Stimulated activated CD4-positive, alpha-beta T cell treated with anti-CD3 and anti-CD28 coated beads, Interleukin-4, amount 100 ng/mL, for 24 hours (primary cell): ENCODE data around the gene ADAMTS14.

ENCODE experiments used
- DNase-seq: peaks from one replicate; pipeline ENCODE4 v3.0.0-alpha.2; 2020

ADAMTS14 gene

DNA sequence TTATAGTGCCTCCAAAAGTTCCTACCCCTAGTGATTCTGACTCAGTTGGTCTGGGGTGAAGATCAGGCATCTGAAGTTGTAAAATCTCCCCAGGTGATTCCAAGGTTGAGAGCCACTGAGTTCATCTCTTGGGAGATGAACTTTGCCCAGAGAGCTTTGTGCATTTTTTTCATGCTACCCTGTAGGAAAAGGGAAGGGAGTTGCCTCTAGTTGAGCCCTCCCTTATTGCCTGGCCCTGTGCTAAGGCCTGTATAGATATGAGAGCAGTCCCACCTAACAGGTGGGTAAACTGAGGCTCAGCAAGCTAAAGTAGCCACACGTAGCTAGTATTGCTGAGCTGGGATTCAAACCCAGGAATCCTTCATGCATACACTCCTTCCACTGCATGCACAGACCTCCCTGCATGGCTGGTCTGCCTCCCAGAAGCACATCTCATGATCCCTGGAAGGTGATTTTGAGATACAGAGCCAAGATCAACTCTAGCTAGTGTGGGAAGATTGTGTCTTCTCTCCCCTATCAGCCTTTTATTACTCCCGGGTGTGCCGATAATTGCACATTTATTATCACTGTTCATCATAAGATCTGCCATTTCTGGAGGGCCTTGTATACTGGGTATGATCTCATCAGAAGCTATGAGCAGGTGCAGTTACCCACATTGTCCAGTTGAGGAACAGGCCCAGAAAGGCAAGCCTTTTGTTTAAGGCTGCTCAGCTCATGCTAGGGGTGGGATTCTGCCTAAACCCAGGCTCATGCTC is 65.9 kb downstream of the ADAMTS14 start:
- no peak for DNase-seq

DNA sequence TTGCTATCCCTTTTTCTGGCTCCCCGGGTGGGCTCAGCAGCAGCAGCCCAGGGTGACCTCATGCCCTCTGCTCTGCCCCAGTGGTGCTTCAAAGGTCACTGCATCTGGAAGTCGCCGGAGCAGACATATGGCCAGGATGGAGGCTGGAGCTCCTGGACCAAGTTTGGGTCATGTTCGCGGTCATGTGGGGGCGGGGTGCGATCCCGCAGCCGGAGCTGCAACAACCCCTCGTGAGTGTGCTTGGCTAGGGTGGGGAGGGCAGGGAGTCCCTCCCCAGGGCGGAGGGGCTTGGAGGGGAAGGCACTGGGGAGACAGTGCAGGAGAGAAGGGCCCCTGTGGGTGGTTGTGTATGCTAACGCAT is 66.4 kb downstream of the ADAMTS14 start:
- DNase-seq, result no peak

DNA sequence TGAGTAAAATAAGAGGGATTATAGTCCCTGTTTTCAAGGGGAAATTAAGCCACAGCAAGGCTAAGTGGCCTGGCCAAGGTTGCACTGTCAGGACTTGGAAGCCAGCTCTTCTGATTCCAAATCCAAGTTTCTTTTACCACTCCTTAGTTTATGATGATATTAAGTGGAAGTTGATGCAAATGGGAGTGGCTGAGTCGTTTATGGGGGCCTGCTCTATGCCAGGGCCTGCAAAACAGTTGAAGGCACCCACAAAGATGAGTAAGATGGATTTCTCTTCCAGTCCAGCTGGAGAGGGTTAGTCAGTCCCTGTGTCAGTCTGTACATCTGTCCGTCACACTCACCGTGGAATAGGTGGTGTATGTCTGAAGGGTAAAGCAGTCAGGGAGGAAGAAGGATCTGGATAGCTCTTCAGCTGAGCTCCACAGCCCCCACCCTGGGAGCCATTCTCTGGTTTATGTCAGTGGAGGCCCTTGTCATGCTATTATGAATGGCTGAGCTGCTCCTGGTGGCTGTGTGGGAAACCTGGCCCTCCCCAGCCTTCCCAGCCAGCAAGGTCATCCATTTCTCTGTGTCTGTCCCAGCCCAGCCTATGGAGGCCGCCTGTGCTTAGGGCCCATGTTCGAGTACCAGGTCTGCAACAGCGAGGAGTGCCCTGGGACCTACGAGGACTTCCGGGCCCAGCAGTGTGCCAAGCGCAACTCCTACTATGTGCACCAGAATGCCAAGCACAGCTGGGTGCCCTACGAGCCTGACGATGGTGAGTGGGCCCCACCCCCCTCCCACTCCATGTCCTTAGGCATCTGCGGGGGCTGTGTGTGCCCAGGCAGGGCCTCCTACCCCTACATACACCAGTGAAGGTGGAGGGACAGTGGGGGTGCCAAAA is 68.3 kb downstream of the ADAMTS14 start:
- DNase-seq, result no peak

DNA sequence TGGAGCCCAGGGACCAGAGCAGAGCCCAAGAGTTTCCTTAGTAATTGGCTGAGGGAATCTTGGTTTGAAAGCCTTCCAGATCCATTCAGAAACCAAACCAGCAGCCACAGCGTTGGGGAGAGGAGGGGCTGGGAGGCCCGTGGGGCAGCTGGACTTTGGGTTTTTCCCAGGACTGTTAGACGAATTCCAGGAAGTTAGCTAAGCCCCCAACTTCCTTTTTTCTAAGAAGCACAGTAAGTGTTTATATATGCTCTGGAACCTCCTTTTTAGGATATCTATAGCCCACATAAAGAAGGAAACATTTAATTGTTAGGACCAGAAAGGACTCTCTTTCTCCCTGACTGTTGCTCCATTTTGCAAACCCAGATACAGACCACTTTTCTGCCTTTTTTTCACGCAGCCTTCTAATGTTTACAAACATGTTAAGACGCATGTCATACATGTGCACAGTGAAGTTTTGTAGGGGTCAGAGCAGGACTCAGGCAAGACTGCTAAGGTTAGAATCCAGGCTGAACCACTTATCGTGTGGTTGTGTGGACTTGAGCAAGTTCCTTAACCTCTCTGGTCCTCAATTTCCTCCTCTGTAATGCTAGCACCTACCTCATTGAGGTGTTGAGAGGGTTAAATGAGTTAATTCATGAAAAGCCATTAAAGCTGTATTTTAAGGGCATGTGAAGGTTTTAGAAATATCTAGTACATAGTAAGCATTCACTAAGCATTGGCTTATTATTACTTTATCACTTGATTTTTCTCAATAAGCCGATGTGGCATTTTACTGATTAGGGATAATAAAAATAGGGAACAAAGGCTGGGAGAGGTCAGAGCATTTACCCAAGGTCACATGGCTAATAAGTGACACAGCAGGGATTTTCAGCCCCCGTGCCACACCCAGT is 70.5 kb downstream of the ADAMTS14 start:
- no peak for DNase-seq

DNA sequence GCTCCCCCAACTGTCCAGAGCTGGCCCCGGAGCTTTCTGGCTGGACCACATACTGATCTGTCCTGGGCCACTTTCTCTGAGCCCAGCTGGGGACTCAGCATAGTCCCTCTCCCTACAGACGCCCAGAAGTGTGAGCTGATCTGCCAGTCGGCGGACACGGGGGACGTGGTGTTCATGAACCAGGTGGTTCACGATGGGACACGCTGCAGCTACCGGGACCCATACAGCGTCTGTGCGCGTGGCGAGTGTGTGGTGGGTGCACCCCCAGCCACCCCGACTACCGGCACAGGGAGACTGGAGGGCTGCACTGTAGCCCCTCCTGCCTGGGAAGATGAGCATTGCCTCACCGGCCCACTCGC is 71.1 kb downstream of the ADAMTS14 start:
- DNase-seq, result no peak

DNA sequence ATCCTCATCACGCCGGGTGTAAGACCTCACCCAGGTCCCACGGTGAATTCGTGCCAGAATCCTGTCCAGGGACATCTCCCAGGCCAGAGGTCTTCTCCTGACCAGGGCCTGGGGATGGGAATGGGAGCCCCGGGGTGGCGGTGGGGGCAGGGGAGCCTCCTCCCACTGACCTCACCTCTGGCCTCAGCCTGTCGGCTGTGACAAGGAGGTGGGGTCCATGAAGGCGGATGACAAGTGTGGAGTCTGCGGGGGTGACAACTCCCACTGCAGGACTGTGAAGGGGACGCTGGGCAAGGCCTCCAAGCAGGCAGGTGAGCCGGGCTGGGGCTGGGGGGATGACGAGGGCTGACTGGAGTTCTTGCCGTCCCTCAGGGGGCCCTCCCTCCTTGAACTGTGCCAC is 71.6 kb downstream of the ADAMTS14 start:
- DNase-seq, result no peak

DNA sequence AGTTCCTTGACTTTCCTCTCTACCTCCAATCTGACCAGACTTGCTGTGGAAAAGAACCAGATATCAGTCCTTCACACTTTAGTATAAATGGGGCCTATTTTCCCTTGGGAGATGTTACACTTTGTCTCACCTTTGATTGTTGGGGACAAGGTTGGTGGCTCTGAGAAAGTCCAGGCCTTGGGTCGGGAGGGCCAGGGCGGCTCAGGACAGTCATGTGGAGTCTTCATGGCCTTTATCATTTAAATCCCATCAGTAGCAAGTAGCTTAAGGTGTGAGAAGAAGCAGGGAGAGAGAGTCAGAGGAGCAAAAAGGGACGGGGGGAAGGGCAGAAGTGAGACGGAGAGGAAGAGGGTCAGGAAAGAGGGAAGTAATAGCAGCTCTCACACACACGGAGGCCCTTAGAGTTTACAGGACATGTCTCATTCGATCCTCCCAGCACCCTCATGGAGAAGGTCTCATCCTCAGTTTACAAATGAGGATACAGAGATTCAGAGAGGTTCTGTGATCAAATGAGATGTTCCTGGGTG is 72.4 kb downstream of the ADAMTS14 start:
- no peak for DNase-seq

DNA sequence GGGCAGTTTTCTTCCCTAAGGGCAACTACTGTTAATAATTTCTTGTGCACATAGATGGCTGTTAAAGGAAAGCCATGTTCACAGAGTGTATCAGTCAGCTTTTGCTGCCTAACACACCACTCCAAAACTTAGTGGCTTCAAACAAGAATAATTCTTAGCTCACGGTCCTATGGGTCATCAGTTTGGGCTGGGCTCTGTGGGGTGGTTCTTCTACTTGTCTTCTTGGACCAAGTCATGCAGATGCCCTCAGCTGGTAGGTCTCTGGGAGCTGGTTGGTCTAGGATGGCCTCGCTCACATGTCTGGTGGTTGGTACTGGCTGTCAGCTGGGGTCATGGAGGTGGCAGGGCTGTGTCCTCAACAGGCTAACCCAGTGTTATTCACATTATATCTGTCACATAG is 73.2 kb downstream of the ADAMTS14 start:
- DNase-seq, result no peak

DNA sequence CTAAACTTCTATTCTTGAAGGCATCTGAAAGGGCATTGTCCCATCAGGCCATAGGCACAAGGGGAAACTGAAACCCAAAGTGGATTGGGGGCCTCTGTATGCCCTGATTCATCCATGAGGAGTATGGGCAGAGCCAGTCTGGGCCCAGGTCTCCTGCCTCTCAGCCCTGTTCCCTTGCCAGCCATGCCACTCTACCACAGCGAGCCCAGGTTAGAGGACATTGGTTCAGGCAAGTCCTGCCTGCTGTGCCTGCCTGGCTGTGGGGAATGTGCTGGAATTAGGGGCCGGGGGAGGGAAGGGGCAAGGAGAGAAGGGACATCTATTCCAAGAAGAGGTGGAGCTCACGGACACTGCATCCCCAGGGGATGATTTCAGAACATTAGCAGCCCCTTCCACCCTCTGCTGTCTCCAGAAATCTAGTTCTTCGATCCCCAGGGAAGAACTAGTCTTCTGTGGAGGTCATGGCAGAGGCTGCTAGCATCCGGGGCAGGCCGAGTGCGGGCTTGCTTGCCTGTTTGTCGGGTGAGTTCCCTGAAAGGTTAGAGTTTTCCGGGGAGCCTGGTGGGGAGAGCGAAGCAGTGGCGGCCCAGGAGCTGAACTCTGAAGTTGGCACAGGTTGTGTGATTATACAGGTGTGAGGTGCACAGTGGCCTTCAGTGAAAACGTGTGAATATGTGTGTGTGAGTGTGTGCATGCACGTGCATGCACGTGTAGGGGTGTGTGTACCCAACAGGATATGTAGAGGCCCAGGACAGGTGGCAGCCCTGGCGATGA is 75.1 kb downstream of the ADAMTS14 start:
- no peak for DNase-seq

DNA sequence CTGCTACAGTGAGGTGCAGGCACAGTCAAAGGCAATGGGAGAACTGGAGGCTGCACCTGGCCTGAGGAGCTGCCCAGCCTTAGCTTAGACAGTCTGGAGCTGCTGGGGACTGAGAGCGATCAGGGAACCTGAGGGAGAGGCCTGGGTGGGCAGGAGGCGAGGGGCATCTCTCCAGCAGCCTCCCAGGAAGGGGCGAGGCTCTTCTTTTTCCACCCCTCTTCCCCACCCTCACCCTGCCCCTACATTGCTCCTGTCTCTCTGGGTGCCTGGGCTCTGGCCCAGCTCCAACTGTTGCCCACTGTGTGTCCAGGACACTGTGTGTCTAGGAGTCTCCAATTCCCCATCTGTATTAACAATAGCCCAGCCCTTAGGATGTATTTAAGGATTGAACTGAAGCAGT is 76.0 kb downstream of the ADAMTS14 start:
- no peak for DNase-seq

DNA sequence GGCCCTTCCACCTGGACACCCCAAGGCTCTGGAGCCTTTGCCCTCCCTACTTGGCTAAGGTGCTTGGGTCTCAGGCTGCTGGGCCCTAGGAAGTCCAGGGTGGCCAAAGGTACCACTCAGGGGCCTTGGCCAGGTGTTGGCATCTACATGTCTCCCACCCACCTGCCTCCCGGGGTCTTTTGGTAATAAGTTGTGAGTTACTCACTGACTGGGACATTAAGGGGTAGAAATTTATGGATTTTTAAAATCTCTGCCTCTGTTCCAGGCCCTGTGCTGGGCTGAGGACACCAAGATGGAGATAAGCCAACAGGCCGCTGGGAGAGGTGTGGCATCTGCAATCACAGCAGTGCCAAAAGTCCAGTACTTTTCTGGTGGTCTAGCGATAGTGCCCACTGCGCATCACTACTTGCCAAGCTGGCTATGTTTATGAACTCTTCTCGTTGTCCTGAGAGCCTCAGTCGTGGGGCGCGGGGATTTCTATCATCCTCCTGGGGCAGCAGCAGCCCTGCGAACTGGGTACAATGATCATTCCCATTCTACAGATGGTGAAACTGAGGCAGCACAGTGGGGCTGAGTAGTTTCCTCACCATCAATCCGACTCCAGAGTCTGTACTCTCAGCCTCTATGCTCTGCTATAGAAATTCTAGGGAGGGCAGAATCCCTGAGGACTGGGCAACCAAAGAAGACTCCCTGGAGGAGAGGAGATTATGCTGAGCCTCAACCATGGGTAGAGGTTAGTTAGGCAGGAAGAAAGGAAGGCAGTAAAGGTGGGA is 76.7 kb downstream of the ADAMTS14 start:
- no peak for DNase-seq

DNA sequence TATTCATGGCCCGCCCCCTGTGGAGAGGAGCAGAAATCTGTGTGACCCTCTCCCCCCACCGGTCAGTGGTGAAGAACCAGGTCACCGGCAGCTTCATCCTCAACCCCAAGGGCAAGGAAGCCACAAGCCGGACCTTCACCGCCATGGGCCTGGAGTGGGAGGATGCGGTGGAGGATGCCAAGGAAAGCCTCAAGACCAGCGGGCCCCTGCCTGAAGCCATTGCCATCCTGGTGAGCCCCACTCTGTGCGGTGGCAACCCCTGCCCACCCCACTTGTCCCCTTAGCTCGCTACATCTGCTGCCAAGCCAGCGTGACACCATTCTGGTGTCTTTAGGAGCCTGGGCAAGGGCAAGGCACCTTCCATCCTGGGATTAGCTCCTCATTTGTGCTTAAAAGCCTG is 77.5 kb downstream of the ADAMTS14 start:
- no peak for DNase-seq

DNA sequence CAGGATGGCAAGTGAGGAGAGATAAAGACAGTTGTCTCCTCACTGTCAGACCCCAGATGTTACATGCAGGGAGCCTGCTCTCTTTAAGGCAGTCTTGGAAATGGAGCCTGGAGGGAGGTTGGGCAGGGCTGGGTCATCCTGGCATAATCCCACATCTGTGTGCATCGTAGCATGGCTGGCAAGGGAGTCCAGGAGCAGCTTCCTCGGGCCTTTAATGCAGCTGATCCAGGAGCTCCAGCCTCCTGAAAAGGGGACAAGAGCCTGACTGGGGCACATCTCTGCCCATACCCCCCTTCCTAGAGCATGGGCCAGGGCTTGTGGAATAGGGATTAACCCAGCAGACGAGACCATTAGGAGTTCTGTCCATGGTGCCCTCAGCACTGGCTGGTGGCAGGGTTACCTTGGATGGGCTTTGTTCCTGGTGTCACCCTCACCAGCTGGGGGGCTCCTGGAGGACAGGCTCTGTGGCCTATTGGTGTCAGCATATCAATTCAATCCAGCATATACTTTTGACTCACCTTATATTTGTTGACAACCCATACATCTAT is 77.9 kb downstream of the ADAMTS14 start:
- DNase-seq, result no peak

DNA sequence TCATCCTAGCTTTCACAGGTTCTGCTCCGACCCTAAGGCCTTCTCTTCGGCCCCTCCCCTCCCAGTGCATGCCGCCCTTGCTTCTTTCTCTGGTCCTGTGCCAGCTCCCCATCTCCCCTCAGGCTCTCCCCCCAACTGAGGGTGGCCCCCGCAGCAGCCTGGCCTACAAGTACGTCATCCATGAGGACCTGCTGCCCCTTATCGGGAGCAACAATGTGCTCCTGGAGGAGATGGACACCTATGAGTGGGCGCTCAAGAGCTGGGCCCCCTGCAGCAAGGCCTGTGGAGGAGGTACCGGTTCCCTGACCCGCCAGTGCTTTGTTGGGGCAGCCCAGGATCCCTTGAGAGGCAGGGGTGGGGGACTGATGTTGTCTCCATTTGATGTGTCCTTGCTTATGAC is 79.0 kb downstream of the ADAMTS14 start:
- DNase-seq, result no peak

DNA sequence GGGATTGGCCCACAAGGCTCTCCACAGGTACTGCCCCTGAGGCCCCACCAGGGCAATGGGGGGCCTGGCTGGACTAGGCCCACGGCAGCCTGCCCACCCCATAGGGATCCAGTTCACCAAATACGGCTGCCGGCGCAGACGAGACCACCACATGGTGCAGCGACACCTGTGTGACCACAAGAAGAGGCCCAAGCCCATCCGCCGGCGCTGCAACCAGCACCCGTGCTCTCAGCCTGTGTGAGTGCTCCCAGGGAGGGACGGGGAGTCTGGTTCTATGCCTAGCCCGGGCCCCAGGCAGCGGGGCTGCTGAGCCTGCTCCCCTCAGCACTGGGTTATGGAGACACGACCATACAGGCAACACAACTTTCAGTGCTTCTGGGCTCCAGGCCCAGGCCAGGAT is 79.7 kb downstream of the ADAMTS14 start:
- DNase-seq, result no peak

DNA sequence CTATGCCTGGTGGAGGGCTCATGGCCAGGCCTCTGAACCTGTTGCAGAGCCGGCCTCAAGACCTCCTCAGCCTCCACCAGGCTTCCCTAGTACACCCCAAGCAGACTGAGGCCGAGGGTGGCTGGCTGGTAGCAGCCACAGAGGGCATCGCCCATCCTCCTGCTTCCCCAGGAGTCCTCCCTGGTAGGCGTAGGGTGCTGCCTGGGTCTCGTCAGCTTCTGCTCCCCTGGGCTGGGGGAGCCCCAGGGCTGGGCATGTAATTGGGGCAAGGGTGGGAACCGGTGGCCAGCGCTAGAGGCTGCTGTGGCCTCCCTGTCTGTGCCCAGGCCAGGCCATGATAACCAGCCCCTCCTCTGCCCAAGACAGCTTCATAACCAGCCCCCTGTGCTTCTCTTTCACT is 80.3 kb downstream of the ADAMTS14 start:
- no peak for DNase-seq

DNA sequence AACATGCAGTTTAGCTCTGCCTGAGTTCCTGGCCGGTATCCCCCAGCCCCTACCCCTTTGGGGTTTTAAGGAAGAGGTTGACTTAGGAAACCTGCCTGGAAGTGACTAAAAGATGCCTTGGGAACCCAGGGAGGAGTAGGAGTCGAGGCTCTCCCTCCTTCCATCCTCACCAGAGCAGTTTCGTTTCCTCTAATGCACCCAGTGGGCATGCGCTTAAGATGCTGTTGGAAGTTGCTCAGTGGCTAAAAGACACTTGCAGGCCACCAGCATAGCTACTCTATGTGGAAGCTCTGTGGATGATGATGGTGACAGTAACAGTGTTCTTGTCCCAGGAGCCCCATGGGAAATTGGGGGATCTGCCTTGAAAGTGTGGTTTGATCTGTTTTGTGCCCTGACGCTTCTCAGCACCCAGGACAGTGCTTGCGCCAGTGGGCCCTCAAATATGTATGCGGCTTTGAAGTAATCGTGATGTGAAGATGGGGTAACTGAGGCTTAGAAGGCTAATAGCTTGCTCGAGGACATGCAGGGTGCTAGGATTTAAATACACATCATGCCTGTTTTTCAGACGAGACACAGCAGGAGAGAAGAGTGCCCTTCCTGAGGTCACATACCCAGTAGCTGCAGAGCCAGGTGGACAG is 80.8 kb downstream of the ADAMTS14 start:
- DNase-seq, result no peak

DNA sequence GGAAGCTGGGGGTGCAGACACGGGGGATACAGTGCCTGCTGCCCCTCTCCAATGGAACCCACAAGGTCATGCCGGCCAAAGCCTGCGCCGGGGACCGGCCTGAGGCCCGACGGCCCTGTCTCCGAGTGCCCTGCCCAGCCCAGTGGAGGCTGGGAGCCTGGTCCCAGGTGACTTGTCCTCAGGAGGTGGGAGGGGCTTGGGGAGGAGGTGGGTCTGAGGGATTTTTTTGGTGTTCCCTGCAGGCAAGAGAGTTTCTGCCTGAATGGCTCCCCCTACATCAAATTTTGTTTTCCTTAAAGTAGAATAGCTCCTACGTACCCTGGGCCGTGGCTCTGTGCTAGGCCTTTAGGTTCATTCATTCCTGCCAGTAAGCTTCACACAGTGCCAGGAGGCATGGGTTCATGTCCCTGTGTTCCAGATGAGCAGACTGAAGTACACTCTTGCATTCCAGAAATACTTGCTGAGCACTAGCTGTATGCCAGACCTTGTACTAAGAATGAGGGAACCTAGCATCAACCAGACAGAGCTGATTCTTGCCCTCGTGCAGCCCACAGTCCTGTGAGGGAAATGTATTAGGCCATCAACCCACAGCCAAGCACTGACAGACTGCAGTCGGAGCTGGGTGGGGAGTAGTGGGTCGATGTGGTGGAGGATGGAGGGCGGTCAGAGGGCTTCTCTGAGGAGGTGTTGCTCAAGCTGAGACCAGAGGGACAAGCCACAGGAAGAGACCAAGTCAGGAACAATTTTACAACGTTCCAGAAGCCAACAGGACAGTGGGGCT is 81.7 kb downstream of the ADAMTS14 start:
- DNase-seq, result no peak

DNA sequence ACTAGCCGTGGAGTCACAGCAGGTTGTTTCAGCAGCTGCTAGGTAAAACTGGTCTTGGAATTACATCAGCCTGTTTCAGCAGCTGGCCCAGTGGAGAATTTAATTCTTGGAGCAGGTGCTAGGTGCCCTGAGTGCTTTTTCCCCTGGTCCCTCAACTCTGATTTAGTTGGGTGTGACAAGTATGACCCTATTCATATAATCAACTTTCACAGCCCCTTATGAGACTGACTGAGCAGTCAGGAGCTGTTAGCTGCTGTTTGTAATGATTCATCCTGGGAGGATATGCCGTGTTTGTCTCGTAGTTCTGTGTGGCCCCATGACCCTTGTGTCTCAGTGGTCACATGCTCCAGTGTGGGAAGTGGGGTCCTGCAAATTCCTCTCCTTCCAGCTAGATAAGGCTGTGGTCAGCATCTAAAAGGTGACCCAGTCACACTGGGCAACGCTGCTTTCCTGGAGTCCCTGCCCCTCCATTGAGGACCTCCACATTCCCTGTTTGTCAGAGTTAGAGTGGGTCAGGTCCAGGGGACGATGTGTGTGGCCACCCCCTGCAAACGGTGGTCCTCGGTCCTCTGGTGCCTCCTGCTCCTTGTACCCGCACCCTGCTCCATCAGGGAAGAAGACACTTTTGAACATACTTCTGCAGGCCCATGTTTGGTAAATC is 84.5 kb downstream of the ADAMTS14 start:
- DNase-seq, result no peak
